Fibroblast of lung (primary cell): ENCODE measurements around the gene AGBL4.
"Not testable (repeated sequence)": the region's sequence is repeated elsewhere in the genome, so short reads cannot be mapped to it uniquely, and the experiment has no call there.

Experiments used
- CTCF ChIP-seq, 2 donors: IDR thresholded peaks in 1 of 2; conservative IDR thresholded peaks in 1 of 2; 1 replicate in 1 of 2; 2 replicates in 1 of 2; pipeline ENCODE4 v1.5.1; 2011 to 2012; ENCODE audit warnings: low read length in 2 of 2, control low read depth in 1 of 2, inconsistent platforms in 1 of 2, low read depth in 1 of 2, mild to moderate bottlenecking in 1 of 2
- EZH2 ChIP-seq: IDR thresholded peaks from 2 replicates; pipeline ENCODE4 v1.5.1; 2012; ENCODE audit warnings: low read length, control low read depth, mild to moderate bottlenecking; ENCODE audit errors: missing control alignments

- TF ChIP-seq CTCF (conservative IDR thresholded peaks at IDR 0.05 in 1 of 2, IDR thresholded peaks at IDR 0.05 in 1 of 2; ENCODE audit: low read depth in 1 of 2, low read length in 2 of 2); EZH2: not testable (repeated sequence)
Measured at GRCh38 chr1:49738118-49738517, 285.6 kb downstream of the AGBL4 start.
